ENCODE data around the gene FAM227B. TPM values are rescaled to one million over a fixed set of nuclear protein-coding genes. Genes with fewer than 3 reads are reported as not detected.

FAM227B gene
- total and polyA plus RNA-seq, 2 of the 13 experiments (the other 11 are each of a cell fraction or from before 2014, with no cell fraction given) = 1.9 to 2.6 TPM

- TF ChIP-seq ZNF816 (CRISPR knock-in tag; IDR thresholded peaks at IDR 0.05; ENCODE audit: borderline replicate concordance) (no peak), ZNF430 (CRISPR knock-in tag; IDR thresholded peaks at IDR 0.05) (peak; percentile 98; the same call in 1 of the 2 replicates), ZFP36 (IDR thresholded peaks at IDR 0.05; ENCODE audit: borderline replicate concordance, low read depth, low read length, partially characterized antibody) (no peak), SIX4 (CRISPR knock-in tag; IDR thresholded peaks at IDR 0.05) (peak; percentile 72; the same call in 1 of the 2 replicates), ZNF772 (CRISPR knock-in tag; IDR thresholded peaks at IDR 0.05) (peak; percentile 98), ZKSCAN1 (IDR thresholded peaks at IDR 0.05; ENCODE audit: low read length) (0 out of 2 replicates have a peak, but pooled peaks have one; percentile 55), E2F1 (CRISPR knock-in tag; IDR thresholded peaks at IDR 0.05) (peak; percentile 61; the same call in 1 of the 2 replicates), BCL6 (CRISPR knock-in tag; IDR thresholded peaks at IDR 0.05) (peak; percentile 83), KLF6 (CRISPR knock-in tag; IDR thresholded peaks at IDR 0.05) (0 out of 2 replicates have a peak, but pooled peaks have one; percentile 66), TEF (CRISPR knock-in tag; IDR thresholded peaks at IDR 0.05) (peak; percentile 81; the same call in 1 of the 2 replicates), IRX3 (CRISPR knock-in tag; IDR thresholded peaks at IDR 0.05; ENCODE audit: borderline replicate concordance, low read depth) (peak; percentile 63; the same call in 1 of the 2 replicates), PRDM15 (CRISPR knock-in tag; IDR thresholded peaks at IDR 0.05) (0 out of 2 replicates have a peak, but pooled peaks have one; percentile 60), ZSCAN31 (CRISPR knock-in tag; IDR thresholded peaks at IDR 0.05; ENCODE audit: low read depth) (peak; percentile 59; the same call in 1 of the 2 replicates), FOXM1 (CRISPR knock-in tag; IDR thresholded peaks at IDR 0.05) (no peak), ZNF558 (CRISPR knock-in tag; IDR thresholded peaks at IDR 0.05; ENCODE audit: borderline replicate concordance) (peak; percentile 68; the same call in 1 of the 2 replicates), PHF5A (CRISPR knock-in tag; IDR thresholded peaks at IDR 0.05; ENCODE audit: low read depth, unreplicated experiment) (peak; percentile 66), TCF12 (IDR thresholded peaks at IDR 0.05) (no peak), TCF12 (CRISPR knock-in tag; IDR thresholded peaks at IDR 0.05) (no peak), FOXP4 (CRISPR knock-in tag; IDR thresholded peaks at IDR 0.05) (peak; percentile 80), ZNF460 (CRISPR knock-in tag; IDR thresholded peaks at IDR 0.05; ENCODE audit: borderline replicate concordance) (peak; percentile 43; the same call in 1 of the 2 replicates), SMARCC2 (IDR thresholded peaks at IDR 0.05) (no peak), SMYD3 (CRISPR knock-in tag; IDR thresholded peaks at IDR 0.05) (no peak; the same call in 1 of the 2 replicates), ZNF292 (CRISPR knock-in tag; IDR thresholded peaks at IDR 0.05; ENCODE audit: borderline replicate concordance, low read depth) (peak; percentile 96)
Observed at GRCh38 chr15:49620658-49621368, at the start of gene FAM227B, which contains the start of gene DTWD1 (continued).

All from HepG2 (cell line).